Brain microvascular endothelial cell (primary cell): Measurements from ENCODE around the gene RFESD.
A peak's percentile ranks its signal among the peaks of the same experiment; 100 is the strongest.
"Not testable (repeated sequence)": the region's sequence is repeated elsewhere in the genome, so short reads cannot be mapped to it uniquely, and the experiment has no call there.

Source experiments
- DNase-seq: peaks from one replicate; pipeline ENCODE4 v3.0.0-alpha.2; 2020
- H3K27ac ChIP-seq: fragments of 250-450 bp; sonication (Bioruptor Pico); 2 replicates; pipeline ENCODE4 v1.5.1; 2020; ENCODE audit warnings: mild to moderate bottlenecking, moderate library complexity
- H3K27me3 ChIP-seq: fragments of 250-450 bp; sonication (Bioruptor Pico); replicated peaks from 2 replicates; pipeline ENCODE4 v1.5.1; 2020; ENCODE audit warnings: mild to moderate bottlenecking
- H3K36me3 ChIP-seq: fragments of 250-450 bp; sonication (Bioruptor Pico); replicated peaks from 2 replicates; pipeline ENCODE4 v1.5.1; 2020; ENCODE audit warnings: mild to moderate bottlenecking
- H3K4me3 ChIP-seq: 2 replicates; pipeline ENCODE4 v1.5.1; 2011; ENCODE audit warnings: low read depth, mild to moderate bottlenecking, control low read depth, low read length, moderate library complexity
- CTCF ChIP-seq: IDR thresholded peaks from 2 replicates; pipeline ENCODE4 v1.5.1; 2011; ENCODE audit warnings: low read depth, mild to moderate bottlenecking, moderate library complexity, low read length, control low read depth, inconsistent platforms; ENCODE audit errors: missing control alignments
- in situ Hi-C: cut with HindIII; loops from 2 replicates; pipeline ENCODE4 v1.10.0; 2017; ENCODE audit warnings: low sequenced_read_pairs, low pct_ligation_motif_present

The RFESD gene

GRCh38 chr5:95638632-95639031, 7.9 kb upstream of the RFESD start:
- H3K36me3 ChIP-seq = no peaks in the 10 kb centered on the region
- H3K27me3 ChIP-seq = no peaks in the 10 kb centered on the region
- TF ChIP-seq CTCF = no peak
- no peak for DNase-seq
- H3K4me3 ChIP-seq = no peak overlapping the region
- in situ Hi-C loops = no loop called here
- H3K27ac ChIP-seq = no peak overlapping the region

GRCh38 chr5:95641741-95642220, 4.8 kb upstream of the RFESD start:
- no peak for DNase-seq
- Histone ChIP-seq H3K27ac (no peak overlapping the region), H3K27me3 (no peaks in the 10 kb centered on the region), H3K4me3 (no peak overlapping the region), H3K36me3 (no peaks in the 10 kb centered on the region)
- in situ Hi-C loops = no loop called here
- TF ChIP-seq CTCF = no peak

DNA sequence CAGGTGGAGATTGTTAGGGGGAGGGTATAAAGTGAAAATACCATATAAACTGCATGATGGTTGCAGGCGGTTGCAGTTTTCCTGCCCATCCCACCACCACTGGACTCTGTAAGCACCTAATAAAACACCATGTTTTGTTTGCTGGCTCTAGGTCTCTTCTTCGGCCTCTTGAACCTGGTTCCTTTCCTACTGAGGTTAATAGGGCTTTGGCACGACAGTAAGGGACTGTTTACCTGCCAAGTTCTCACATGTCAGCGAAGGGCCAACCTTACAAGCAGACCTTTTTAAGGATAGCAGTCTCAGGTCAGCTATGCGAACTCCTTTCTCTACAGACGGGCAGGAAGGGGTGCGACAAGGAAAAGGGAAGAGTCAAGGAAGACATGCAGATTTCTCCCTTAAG, 3.4 kb upstream of the RFESD start:
- no peak overlapping the region for H3K27ac ChIP-seq
- in situ Hi-C loops = no loop called here
- H3K36me3 ChIP-seq = no peaks in the 10 kb centered on the region
- DNase-seq = no peak
- no peaks in the 10 kb centered on the region for H3K27me3 ChIP-seq
- no peak for TF ChIP-seq CTCF
- H3K4me3 ChIP-seq = no peak overlapping the region

- Histone ChIP-seq H3K27ac (no peak overlapping the region), H3K36me3 (no peaks in the 10 kb centered on the region), H3K4me3 (no peak overlapping the region), H3K27me3 (no peaks in the 10 kb centered on the region)
- peak; percentile 60 for DNase-seq
- peak; percentile 83 for TF ChIP-seq CTCF
- in situ Hi-C loops = no loop called here
Observed at GRCh38 chr5:95644351-95645042, 2.1 kb upstream of the RFESD start.

- H3K27me3 ChIP-seq, in situ Hi-C loops, H3K27ac ChIP-seq, H3K36me3 ChIP-seq, DNase-seq: not testable (repeated sequence)
- peak overlapping the region; percentile 59 for H3K4me3 ChIP-seq
Observed at GRCh38 chr5:95646226-95646568, 380 bp upstream of the RFESD start.

GRCh38 chr5:95647886-95648860, 1.6 kb downstream of the RFESD start:
- no peak for TF ChIP-seq CTCF
- in situ Hi-C loops = no loop called here
- H3K4me3 ChIP-seq = no peak overlapping the region

More at GRCh38 chr5:95647886-95648860, 1.6 kb downstream of the RFESD start:
- no peak for DNase-seq
- H3K27me3 ChIP-seq = no peaks in the 10 kb centered on the region
- no peaks in the 10 kb centered on the region for H3K36me3 ChIP-seq
- H3K27ac ChIP-seq = no peak overlapping the region
